Testis (tissue), 3 donors: ENCODE measurements around the gene COL6A1. TPM values are rescaled to one million over a fixed set of nuclear protein-coding genes. Genes with fewer than 3 reads are reported as not detected.

Experiments used
- DNase-seq: peaks from one replicate; pipeline ENCODE4 v3.0.0-alpha.2; 2019
- H3K27ac ChIP-seq, 2 donors: fragments of 200-600 bp; sonication (generic); one replicate each; pipeline ENCODE4 v1.5.1; 2019
- H3K27me3 ChIP-seq: fragments of 200-600 bp; sonication (generic); one replicate; pipeline ENCODE4 v1.5.1; 2019
- H3K36me3 ChIP-seq: fragments of 200-600 bp; sonication (generic); one replicate; pipeline ENCODE4 v1.5.1; 2017; ENCODE audit warnings: low read depth; ENCODE audit errors: missing control alignments
- H3K4me1 ChIP-seq: fragments of 200-600 bp; sonication (generic); one replicate; pipeline ENCODE4 v1.5.1; 2019
- H3K4me3 ChIP-seq, 2 donors: fragments of 200-600 bp; sonication (generic); one replicate each; pipeline ENCODE4 v1.5.1; 2017 to 2019
- H3K9me3 ChIP-seq: fragments of 200-600 bp; sonication (generic); one replicate; pipeline ENCODE4 v1.5.1; 2017
- POLR2A ChIP-seq: fragments of 450-650 bp; IDR thresholded peaks from one replicate; pipeline ENCODE4 v1.6.1; 2017; ENCODE audit warnings: antibody characterized with exemption, mild to moderate bottlenecking, moderate library complexity
- WGBS, 2 donors: methylation state at CpG; one replicate each; pipeline ENCODE4 v1.1.5; 2018; 5-methylcytosine and 5-hydroxymethylcytosine counted together
- intact Hi-C: fragments of 100-400 bp; cut with DNase I; formaldehyde crosslinking; loops from one replicate; pipeline ENCODE4 v1.15.1; 2023; ENCODE audit warnings: low total_unique reads
- polyA plus RNA-seq: library from polyadenylated mRNA; stranded (reverse); fragments of 350-450 nt; fragmentation: Illumina TruSeq; extraction: RNeasy Lipid Tissue Mini Kit (QIAGEN cat#74804); gene quantifications from one replicate; pipeline ENCODE4 v1.2.3, GENCODE V29; 2014; ENCODE audit warnings: low read depth, low replicate concordance; ENCODE audit not compliant: insufficient read depth
- total RNA-seq, 2 donors: library from RNA; depleted of rRNA; stranded (reverse); fragments of >200 nt; gene quantifications; one replicate each; pipeline ENCODE4 v1.2.3, GENCODE V29; 2016
- TF ChIP-seq, protein P1 (sequence below), 3 experiments: fragments of 450-650 bp in 2 of 3; fragments of 200-600 bp in 1 of 3; sonication (generic) in 1 of 3; IDR thresholded peaks; one replicate each; pipeline ENCODE4 v1.5.1; 2016 to 2019; ENCODE audit warnings: antibody characterized with exemption in 3 of 3, mild to moderate bottlenecking in 2 of 3, moderate library complexity in 1 of 3

Gene COL6A1
- total and polyA plus RNA-seq, 3 donors from 2014 or later = 166 to 197 (median 178) TPM

DNA sequence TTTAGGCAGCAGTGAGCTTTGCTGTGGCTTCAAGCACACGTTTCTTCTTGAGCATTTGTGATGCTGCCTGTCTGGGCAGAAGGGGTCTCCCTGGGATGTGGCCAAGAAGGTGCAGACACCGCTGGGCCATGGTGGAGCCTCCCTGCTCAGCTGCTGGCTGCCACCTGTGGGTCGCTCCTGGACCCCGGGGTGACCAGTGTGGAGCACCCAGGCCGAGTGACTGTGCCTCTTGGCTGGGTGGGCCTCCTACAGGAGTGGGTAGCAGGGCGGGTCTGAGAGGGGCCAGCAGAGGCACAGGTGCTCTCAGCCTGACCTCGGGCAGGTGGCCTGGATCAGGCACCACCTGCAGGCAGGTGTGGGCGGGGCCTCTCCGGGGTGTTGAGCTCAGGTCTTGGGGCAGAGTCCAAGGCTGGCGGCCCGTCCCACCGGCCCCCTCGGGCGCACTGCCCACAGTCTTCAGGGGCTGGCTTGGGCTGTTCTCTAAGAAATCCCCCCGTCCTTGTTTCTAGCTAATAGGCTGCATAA is 42.0 kb upstream of the COL6A1 start:
- no peaks in the 10 kb centered on the region for H3K36me3 ChIP-seq
- H3K27me3 ChIP-seq = no peaks in the 10 kb centered on the region
- no peaks in the 10 kb centered on the region for H3K4me1 ChIP-seq
- H3K9me3 ChIP-seq = no peaks in the 10 kb centered on the region
- no peak for TF ChIP-seq POLR2A
- TF ChIP-seq, protein P1, sequence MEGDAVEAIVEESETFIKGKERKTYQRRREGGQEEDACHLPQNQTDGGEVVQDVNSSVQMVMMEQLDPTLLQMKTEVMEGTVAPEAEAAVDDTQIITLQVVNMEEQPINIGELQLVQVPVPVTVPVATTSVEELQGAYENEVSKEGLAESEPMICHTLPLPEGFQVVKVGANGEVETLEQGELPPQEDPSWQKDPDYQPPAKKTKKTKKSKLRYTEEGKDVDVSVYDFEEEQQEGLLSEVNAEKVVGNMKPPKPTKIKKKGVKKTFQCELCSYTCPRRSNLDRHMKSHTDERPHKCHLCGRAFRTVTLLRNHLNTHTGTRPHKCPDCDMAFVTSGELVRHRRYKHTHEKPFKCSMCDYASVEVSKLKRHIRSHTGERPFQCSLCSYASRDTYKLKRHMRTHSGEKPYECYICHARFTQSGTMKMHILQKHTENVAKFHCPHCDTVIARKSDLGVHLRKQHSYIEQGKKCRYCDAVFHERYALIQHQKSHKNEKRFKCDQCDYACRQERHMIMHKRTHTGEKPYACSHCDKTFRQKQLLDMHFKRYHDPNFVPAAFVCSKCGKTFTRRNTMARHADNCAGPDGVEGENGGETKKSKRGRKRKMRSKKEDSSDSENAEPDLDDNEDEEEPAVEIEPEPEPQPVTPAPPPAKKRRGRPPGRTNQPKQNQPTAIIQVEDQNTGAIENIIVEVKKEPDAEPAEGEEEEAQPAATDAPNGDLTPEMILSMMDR (IDR thresholded peaks at IDR 0.05) = no peak
- WGBS, 2 donors = 84 to 91% methylated on average over 7 to 15 of the region's 15 CpGs
- intact Hi-C loops = no loop called here
- no peak overlapping the region for H3K27ac ChIP-seq
- H3K4me3 ChIP-seq = no peak overlapping the region
- DNase-seq = no peak

DNA sequence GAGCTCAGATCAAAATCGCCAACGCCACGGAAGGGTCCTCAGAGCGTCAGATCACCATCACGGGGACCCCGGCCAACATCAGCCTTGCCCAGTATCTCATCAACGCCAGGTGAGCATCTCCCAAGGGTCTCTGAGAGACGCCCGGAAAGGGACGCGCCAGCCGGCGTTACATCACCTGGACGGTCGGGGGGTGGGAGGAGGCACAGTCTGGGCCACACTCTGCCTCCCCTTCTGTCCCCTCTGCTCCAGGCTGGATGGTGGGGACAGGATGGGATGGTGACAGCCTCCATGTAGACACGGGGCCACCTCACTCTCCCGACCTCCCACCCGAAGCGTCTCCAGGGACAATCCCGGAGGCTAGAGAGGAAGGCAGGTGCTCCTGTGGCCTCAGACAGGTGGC is 41.5 kb upstream of the COL6A1 start:
- Histone ChIP-seq H3K36me3 (no peaks in the 10 kb centered on the region), H3K4me3 (no peak overlapping the region), H3K4me1 (no peaks in the 10 kb centered on the region), H3K27me3 (no peaks in the 10 kb centered on the region), H3K27ac (no peak overlapping the region), H3K9me3 (no peaks in the 10 kb centered on the region)
- TF ChIP-seq, protein P1 (IDR thresholded peaks at IDR 0.05) = no peak
- TF ChIP-seq POLR2A = no peak
- DNase-seq = no peak
- intact Hi-C loops = no loop called here
- 92 to 94% methylated on average over 18 to 20 of the region's 20 CpGs for WGBS, 2 donors

DNA sequence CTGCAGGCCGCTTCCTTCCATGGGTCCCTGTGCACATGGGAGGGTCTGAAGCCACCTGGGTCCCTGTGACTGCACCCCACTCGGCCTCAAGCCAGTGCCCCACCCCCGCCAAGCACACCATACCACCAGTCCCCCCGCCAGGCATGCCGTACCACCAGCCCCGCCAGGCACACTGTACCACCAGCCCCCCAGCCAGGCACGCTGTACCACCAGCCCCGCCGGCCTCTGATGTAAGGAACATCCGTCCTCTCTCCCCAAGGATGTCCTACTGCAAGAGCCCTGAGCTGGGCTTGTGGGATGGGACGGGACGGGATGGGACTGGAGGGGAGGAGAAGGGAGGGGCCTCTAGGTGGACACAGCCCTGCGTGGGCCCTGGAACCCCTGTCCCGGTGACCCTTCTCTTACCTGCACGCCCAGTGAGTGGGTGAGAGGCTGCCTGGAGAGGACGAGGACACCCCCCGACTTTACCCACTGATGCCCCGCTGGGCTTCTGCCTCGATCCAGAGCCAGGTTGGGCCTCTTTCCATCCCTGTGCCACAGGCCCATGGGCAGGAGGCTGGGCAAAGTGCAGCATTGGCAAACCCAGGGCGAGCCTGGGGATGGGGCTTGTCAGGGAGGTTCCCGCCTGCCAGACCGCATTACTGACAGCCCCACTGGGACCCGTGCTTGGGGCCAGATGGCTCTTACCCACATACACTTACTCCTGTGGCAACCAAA is 40.8 kb upstream of the COL6A1 start:
- intact Hi-C loops = no loop called here
- Histone ChIP-seq H3K4me1 (no peaks in the 10 kb centered on the region), H3K9me3 (no peaks in the 10 kb centered on the region), H3K27ac (no peak overlapping the region), H3K4me3 (no peak overlapping the region), H3K36me3 (no peaks in the 10 kb centered on the region), H3K27me3 (no peaks in the 10 kb centered on the region)
- DNase-seq = no peak
- TF ChIP-seq, protein P1 (IDR thresholded peaks at IDR 0.05) = no peak
- no peak for TF ChIP-seq POLR2A
- 93% methylated on average over 5 to 23 of the region's 23 CpGs for WGBS, 2 donors

DNA sequence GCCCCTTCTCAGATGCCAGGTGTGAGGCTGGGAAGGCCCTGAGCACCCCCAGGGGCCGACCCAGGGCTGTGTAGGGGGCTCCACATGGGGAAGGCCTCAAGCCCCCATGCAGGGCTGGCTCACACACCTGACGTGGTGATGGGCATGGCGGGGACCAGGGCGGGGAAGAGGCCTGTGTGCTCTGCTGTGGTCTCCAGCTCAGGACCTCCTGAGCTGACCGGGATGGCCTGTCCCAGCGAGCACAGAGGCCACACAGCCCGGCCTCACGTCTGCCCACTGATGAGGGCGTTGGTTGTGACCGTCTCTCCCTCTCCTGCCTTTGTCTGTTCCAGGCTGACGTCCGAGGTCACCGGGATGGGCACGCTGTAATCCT is 40.2 kb upstream of the COL6A1 start:
- TF ChIP-seq, protein P1 (IDR thresholded peaks at IDR 0.05) = no peak
- TF ChIP-seq POLR2A = no peak
- no peaks in the 10 kb centered on the region for H3K9me3 ChIP-seq
- no peaks in the 10 kb centered on the region for H3K4me1 ChIP-seq
- WGBS, 2 donors = 79 to 83% methylated on average over 5 to 14 of the region's 14 CpGs
- H3K36me3 ChIP-seq = no peaks in the 10 kb centered on the region
- no peaks in the 10 kb centered on the region for H3K27me3 ChIP-seq
- H3K27ac ChIP-seq = no peak overlapping the region
- no peak for DNase-seq
- no peak overlapping the region for H3K4me3 ChIP-seq
- intact Hi-C loops = no loop called here
